EH (cell line): ENCODE results near the gene SOAT1.
A peak's percentile ranks its signal among the peaks of the same experiment; 100 is the strongest.
"Not testable (repeated sequence)": the region's sequence is repeated elsewhere in the genome, so short reads cannot be mapped to it uniquely, and the experiment has no call there.

Experiments
- DNase-seq: peaks from one replicate; pipeline ENCODE4 v3.0.0-alpha.2; 2015; ENCODE audit warnings: low read depth

SOAT1 gene

GRCh38 chr1:179353546-179353945 lies 59.9 kb downstream of the SOAT1 start:
- peak; percentile 72 for DNase-seq

DNA sequence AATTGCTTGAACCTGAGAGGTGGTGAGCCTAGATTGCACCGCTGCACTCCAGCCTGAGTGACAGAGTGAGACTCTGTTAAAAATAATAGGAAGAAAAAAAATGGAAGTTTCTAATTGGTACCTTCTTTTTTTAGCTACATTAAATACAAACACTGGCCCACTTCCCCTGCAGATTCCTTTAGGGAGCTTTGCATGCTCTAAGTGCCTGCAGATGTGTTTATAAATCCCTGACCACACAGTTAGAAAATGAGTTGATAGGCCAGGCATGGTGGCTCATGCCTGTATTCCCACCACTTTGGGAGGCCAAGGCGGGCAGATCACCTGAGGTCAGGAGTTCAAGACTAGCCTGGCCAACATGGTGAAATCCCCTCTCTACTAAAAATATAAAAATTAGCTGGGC lies 68.0 kb downstream of the SOAT1 start:
- peak; percentile 72 for DNase-seq

GRCh38 chr1:179365342-179366092 lies 71.9 kb downstream of the SOAT1 start, which contains the start of gene AXDND1:
TSS of gene AXDND1 (plus strand) at chr1:179365971. CDS start at chr1:179366510, 539 bp downstream.
- peak; percentile 90 for DNase-seq

GRCh38 chr1:179366093-179366800 lies 72.7 kb downstream of the SOAT1 start:
- DNase-seq: no peak

DNA sequence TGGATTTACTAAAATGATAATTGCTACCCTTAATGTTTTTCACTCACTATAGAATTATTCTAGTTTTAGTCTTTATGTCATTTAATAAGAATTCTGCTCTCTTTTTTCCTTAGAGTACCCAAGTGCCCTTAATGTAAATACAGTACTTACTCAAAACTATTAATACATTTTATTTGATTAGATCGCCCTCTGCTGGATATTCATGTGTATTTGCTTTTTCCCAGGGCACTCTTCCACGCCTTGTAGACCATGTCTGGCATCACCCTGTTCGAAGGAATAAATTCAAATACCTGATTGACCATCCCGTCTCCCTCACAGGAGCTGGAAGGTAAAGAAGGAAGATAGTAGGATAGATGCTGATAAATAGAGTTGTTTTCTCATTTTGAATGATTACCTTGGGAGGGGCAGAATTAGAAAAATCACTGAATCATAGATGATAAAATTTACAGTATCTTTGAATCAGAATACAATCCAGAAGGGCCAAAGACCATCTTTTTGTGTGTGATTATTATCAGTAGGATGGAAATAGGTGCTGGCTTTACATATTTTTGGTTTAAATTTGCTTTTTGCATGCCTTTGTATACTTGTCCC lies 76.2 kb downstream of the SOAT1 start:
- peak; percentile 72 for DNase-seq

DNA sequence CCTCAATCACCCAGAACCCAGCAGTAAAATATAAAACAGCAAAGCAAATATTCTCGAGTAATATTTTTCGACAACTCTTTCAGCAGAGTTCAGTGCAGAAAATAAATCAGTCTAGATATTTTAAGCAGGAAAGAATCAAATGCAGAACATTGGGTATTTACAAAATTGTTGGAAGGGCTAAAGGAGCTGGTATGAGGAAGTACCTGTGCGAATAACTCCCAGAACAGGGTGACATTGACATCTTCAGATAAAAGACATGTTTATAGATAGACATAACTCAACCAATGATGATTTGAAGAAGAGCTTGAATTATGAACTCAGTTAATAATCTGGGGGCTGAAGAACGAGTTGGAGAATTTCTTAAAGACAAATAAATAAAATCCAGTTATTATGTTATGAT lies 78.6 kb downstream of the SOAT1 start:
- DNase-seq: no peak

DNA sequence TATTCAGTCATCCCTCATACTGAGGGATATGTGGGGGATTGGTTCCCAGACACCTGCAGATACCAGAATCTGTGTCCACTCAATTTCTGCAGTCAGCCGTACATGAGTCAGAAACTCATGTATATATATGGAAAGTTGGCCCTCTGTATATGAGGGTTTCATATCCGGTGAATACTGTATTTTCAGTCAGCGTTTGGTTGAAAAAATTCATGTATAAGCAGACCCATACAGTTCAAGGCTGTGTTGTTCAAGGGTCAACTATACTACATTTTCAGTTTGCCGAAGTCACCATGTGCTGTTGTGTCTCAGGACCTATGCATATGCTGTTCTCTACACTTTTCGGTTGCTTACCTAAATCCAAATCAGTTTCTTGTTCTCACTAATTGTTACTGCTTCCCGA lies 82.6 kb downstream of the SOAT1 start:
- DNase-seq: no peak

DNA sequence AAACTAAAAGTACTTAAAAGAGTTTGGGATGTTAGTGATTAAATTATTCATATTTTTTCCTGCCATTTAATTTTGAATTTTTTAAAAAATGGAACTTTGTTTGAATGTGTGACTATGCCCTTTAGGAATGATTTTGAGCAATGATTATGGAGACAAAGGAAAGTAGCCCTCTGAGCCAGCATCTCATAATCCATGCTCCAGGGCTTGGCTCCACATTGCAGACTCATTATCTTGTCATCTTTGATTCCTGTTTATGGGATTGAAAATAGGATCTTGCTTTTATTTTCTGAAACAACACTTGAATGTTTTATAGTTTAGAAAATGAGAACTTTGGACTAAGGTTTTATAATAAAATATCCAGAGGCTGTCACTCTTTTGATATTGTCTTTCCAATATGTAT lies 86.7 kb downstream of the SOAT1 start:
- DNase-seq: peak; percentile 46

- no peak for DNase-seq
Observed at GRCh38 chr1:179384027-179384426, 90.4 kb downstream of the SOAT1 start.

GRCh38 chr1:179385510-179385909 lies 91.9 kb downstream of the SOAT1 start:
- DNase-seq: no peak

GRCh38 chr1:179393721-179394120 lies 100.1 kb downstream of the SOAT1 start:
- DNase-seq: no peak

- DNase-seq: not testable (repeated sequence)
Observed at GRCh38 chr1:179399399-179399798, 105.8 kb downstream of the SOAT1 start.
